ENCODE data around the gene DIP2A. TPM values are rescaled to one million over a fixed set of nuclear protein-coding genes. Genes with fewer than 3 reads are reported as not detected.

Gene DIP2A
- total RNA-seq, 2 experiments from 2014 or later = 61.2 to 66.1 TPM

GRCh38 chr21:46437096-46437498 is 21.6 kb upstream of the DIP2A start:
- ChIA-PET CTCF (no interaction called here), POLR2A (no interaction called here)
- Mint-ChIP-seq H3K27ac (no peak overlapping the region), H3K4me3 (no peak overlapping the region), H3K36me3 (ENCODE audit: low read depth) (peaks cover 64% of the 10 kb centered on the region), H3K4me1 (ENCODE audit: low read depth) (no peaks in the 10 kb centered on the region), H3K9me3 (no peaks in the 10 kb centered on the region), H3K27me3 (no peaks in the 10 kb centered on the region)
- H3K4me1 ChIP-seq (ENCODE audit: insufficient read depth, low read length) = no peaks in the 10 kb centered on the region
- H3K27me3 ChIP-seq (ENCODE audit: control insufficient read depth in 1 of 2, insufficient read depth in 2 of 2, low read length in 2 of 2) = no peaks in the 10 kb centered on the region
- ATAC-seq (ENCODE audit: poor library complexity) (no peak), DNase-seq (no peak)
- no peak overlapping the region for H3K4me3 ChIP-seq (ENCODE audit: low read length)
- no peak overlapping the region for H3K27ac ChIP-seq (ENCODE audit: low read depth in 1 of 2, low read length in 2 of 2)
- intact Hi-C loops (cut with DNase I, micrococcal nuclease) = no loop called here
- H3K9me3 ChIP-seq (ENCODE audit: control insufficient read depth in 1 of 2, insufficient read depth in 1 of 2, low read length in 2 of 2) = no peaks in the 10 kb centered on the region
- H3K36me3 ChIP-seq (ENCODE audit: insufficient read depth, low read length) = peaks cover 70% of the 10 kb centered on the region
- no peak for TF ChIP-seq CTCF (IDR thresholded peaks at IDR 0.05)

- no peaks in the 10 kb centered on the region for H3K27me3 Mint-ChIP-seq
- no peak for TF ChIP-seq CTCF (IDR thresholded peaks at IDR 0.05)
- no peaks in the 10 kb centered on the region for H3K9me3 Mint-ChIP-seq
- H3K9me3 ChIP-seq (ENCODE audit: control insufficient read depth in 1 of 2, insufficient read depth in 1 of 2, low read length in 2 of 2) = no peaks in the 10 kb centered on the region
- H3K27ac Mint-ChIP-seq = no peak overlapping the region
- no peak for ATAC-seq (ENCODE audit: poor library complexity)
- no peaks in the 10 kb centered on the region for H3K4me1 Mint-ChIP-seq (ENCODE audit: low read depth)
- peaks cover 63% of the 10 kb centered on the region for H3K36me3 Mint-ChIP-seq (ENCODE audit: low read depth)
- no peaks in the 10 kb centered on the region for H3K27me3 ChIP-seq (ENCODE audit: control insufficient read depth in 1 of 2, insufficient read depth in 2 of 2, low read length in 2 of 2)
- peaks cover 70% of the 10 kb centered on the region for H3K36me3 ChIP-seq (ENCODE audit: insufficient read depth, low read length)
- ChIA-PET CTCF (no interaction called here), POLR2A (no interaction called here)
- no peak for DNase-seq
- H3K4me3 ChIP-seq (ENCODE audit: low read length) = no peak overlapping the region
- no peak overlapping the region for H3K4me3 Mint-ChIP-seq
- no peaks in the 10 kb centered on the region for H3K4me1 ChIP-seq (ENCODE audit: insufficient read depth, low read length)
- H3K27ac ChIP-seq (ENCODE audit: low read depth in 1 of 2, low read length in 2 of 2) = no peak overlapping the region
- intact Hi-C loops (cut with DNase I, micrococcal nuclease) = no loop called here
These were observed 21.2 kb upstream of the DIP2A start for GRCh38 chr21:46437511-46437910.

GRCh38 chr21:46438241-46438640 is 20.4 kb upstream of the DIP2A start:
- Mint-ChIP-seq H3K4me1 (ENCODE audit: low read depth) (no peaks in the 10 kb centered on the region), H3K27ac (no peak overlapping the region), H3K36me3 (ENCODE audit: low read depth) (peaks cover 69% of the 10 kb centered on the region), H3K4me3 (no peak overlapping the region), H3K9me3 (no peaks in the 10 kb centered on the region), H3K27me3 (no peaks in the 10 kb centered on the region)
- no peak for TF ChIP-seq CTCF (IDR thresholded peaks at IDR 0.05)
- Histone ChIP-seq H3K9me3 (ENCODE audit: control insufficient read depth in 1 of 2, insufficient read depth in 1 of 2, low read length in 2 of 2) (no peaks in the 10 kb centered on the region), H3K36me3 (ENCODE audit: insufficient read depth, low read length) (peaks cover 76% of the 10 kb centered on the region), H3K27ac (ENCODE audit: low read depth in 1 of 2, low read length in 2 of 2) (no peak overlapping the region), H3K4me3 (ENCODE audit: low read length) (no peak overlapping the region), H3K27me3 (ENCODE audit: control insufficient read depth in 1 of 2, insufficient read depth in 2 of 2, low read length in 2 of 2) (no peaks in the 10 kb centered on the region), H3K4me1 (ENCODE audit: insufficient read depth, low read length) (no peaks in the 10 kb centered on the region)
- CTCF ChIA-PET = no interaction called here
- POLR2A ChIA-PET = no interaction called here
- intact Hi-C loops (cut with DNase I, micrococcal nuclease) = no loop called here
- DNase-seq = no peak
- no peak for ATAC-seq (ENCODE audit: poor library complexity)
